Mesangial cell (primary cell): ENCODE data around the gene YIPF3. TPM values are rescaled to one million over a fixed set of nuclear protein-coding genes. Genes with fewer than 3 reads are reported as not detected.

Experiments
- total RNA-seq: library from RNA; depleted of rRNA; stranded (reverse); fragments of >200 nt; gene quantifications from 2 replicates; pipeline ENCODE4 v1.2.3, GENCODE V29; 2015

Gene YIPF3
- 93.5 and 107 TPM in 2 replicates for total RNA-seq

GRCh38 chr6:43516697-43517504, at the start of gene YIPF3, which contains the start of gene POLR1C:
TSS of gene YIPF3 (minus strand) at chr6:43516926. CDS start at chr6:43516807, 119 bp downstream.
TSS of gene POLR1C (plus strand) at chr6:43517089. CDS start at chr6:43517110, 21 bp downstream.

GRCh38 chr6:43509984-43510826, 6.5 kb downstream of the YIPF3 start, which contains the start of gene LRRC73:
TSS of gene LRRC73 (minus strand) at chr6:43510346. CDS start at chr6:43509785, 561 bp downstream.

GRCh38 chr6:43477235-43478007, 39.3 kb downstream of the YIPF3 start, which contains the start of gene TJAP1:
TSS of gene TJAP1 (plus strand) at chr6:43477570. CDS start at chr6:43499002, 21,432 bp downstream.

Other genes with a start within 250 kb of the YIPF3 start
- gene SLC22A7, start 218.7 kb downstream of the YIPF3 start, total RNA-seq: not detected in 2 replicates
- not detected in 2 replicates for gene CRIP3, start 208.1 kb downstream of the YIPF3 start, total RNA-seq
- 7.7 TPM in 2 replicates for gene ZNF318, start 147.3 kb downstream of the YIPF3 start, total RNA-seq
- gene ABCC10, start 89.4 kb downstream of the YIPF3 start, total RNA-seq: 23.5 and 32.1 TPM in 2 replicates
- gene DLK2, start 61.4 kb downstream of the YIPF3 start, total RNA-seq: 0.38 and 1.3 TPM in 2 replicates
- 15.3 and 20.3 TPM in 2 replicates for gene TJAP1, start 39.4 kb downstream of the YIPF3 start, total RNA-seq
- gene LRRC73, start 6.6 kb downstream of the YIPF3 start, total RNA-seq: under 0.01 and 1.4 TPM in 2 replicates
- 17.5 and 24.8 TPM in 2 replicates for gene POLR1C, start 163 bp upstream of the YIPF3 start, total RNA-seq
- 29.2 and 46.4 TPM in 2 replicates for gene XPO5, start 59.1 kb upstream of the YIPF3 start, total RNA-seq
- gene POLH, start 59.3 kb upstream of the YIPF3 start, total RNA-seq: 11.3 and 22.2 TPM in 2 replicates
- gene GTPBP2, start 112.3 kb upstream of the YIPF3 start, total RNA-seq: 48.9 and 52.5 TPM in 2 replicates
- gene MAD2L1BP, start 118.9 kb upstream of the YIPF3 start, total RNA-seq: 40.6 and 44.0 TPM in 2 replicates
- 0.16 and 0.89 TPM in 2 replicates for gene RSPH9, start 128.1 kb upstream of the YIPF3 start, total RNA-seq
- 57.3 and 59.8 TPM in 2 replicates for gene MRPS18A, start 170.9 kb upstream of the YIPF3 start, total RNA-seq